GOT3 (cell line): ENCODE results near the gene WDR27.

Experiments used
- DNase-seq: peaks from one replicate; lab custom pipeline; 2025; ENCODE audit warnings: mixed read lengths; lab: John Stamatoyannopoulos, UW

WDR27 gene

GRCh38 chr6:169564453-169565240 is 137.2 kb downstream of the WDR27 start:
- no peak for DNase-seq

GRCh38 chr6:169561665-169562064 is 140.2 kb downstream of the WDR27 start:
- no peak for DNase-seq

GRCh38 chr6:169559592-169559991 is 142.2 kb downstream of the WDR27 start:
- DNase-seq = no peak

- DNase-seq = no peak
These were observed 142.9 kb downstream of the WDR27 start for GRCh38 chr6:169558774-169559441.

- DNase-seq = no peak
These were observed 143.5 kb downstream of the WDR27 start for GRCh38 chr6:169558378-169558773.

- no peak for DNase-seq
These were observed 143.9 kb downstream of the WDR27 start for GRCh38 chr6:169557887-169558286.

GRCh38 chr6:169556758-169557548 is 144.9 kb downstream of the WDR27 start:
- DNase-seq = no peak

- no peak for DNase-seq
These were observed 145.7 kb downstream of the WDR27 start for GRCh38 chr6:169555971-169556617.

- DNase-seq = no peak
These were observed 155.8 kb downstream of the WDR27 start for GRCh38 chr6:169545982-169546381.

GRCh38 chr6:169543704-169544103 is 158.1 kb downstream of the WDR27 start:
- DNase-seq = no peak

GRCh38 chr6:169542491-169542890 is 159.3 kb downstream of the WDR27 start:
- DNase-seq = no peak

GRCh38 chr6:169539176-169539897 is 162.5 kb downstream of the WDR27 start:
- DNase-seq = no peak

GRCh38 chr6:169536446-169537170 is 165.2 kb downstream of the WDR27 start:
- no peak for DNase-seq

GRCh38 chr6:169534039-169534421 is 167.8 kb downstream of the WDR27 start:
- no peak for DNase-seq

- DNase-seq = no peak
These were observed 168.4 kb downstream of the WDR27 start for GRCh38 chr6:169533301-169534038.

GRCh38 chr6:169530752-169531123 is 171.1 kb downstream of the WDR27 start:
- DNase-seq = no peak

GRCh38 chr6:169529931-169530751 is 171.7 kb downstream of the WDR27 start:
- no peak for DNase-seq

- DNase-seq = no peak
These were observed 173.1 kb downstream of the WDR27 start for GRCh38 chr6:169528755-169529154.

- no peak for DNase-seq
These were observed 174.5 kb downstream of the WDR27 start for GRCh38 chr6:169527306-169527705.
